HG02642 (cell line): ENCODE data around the gene ADAMTS17.

ENCODE experiments used
- ATAC-seq: cut with Tn5 transposase; IDR thresholded peaks from one replicate; pipeline ENCODE4 v1.9.1; 2021; ENCODE audit warnings: mild to moderate bottlenecking; ENCODE audit not compliant: unreplicated experiment, poor library complexity

Gene ADAMTS17

DNA sequence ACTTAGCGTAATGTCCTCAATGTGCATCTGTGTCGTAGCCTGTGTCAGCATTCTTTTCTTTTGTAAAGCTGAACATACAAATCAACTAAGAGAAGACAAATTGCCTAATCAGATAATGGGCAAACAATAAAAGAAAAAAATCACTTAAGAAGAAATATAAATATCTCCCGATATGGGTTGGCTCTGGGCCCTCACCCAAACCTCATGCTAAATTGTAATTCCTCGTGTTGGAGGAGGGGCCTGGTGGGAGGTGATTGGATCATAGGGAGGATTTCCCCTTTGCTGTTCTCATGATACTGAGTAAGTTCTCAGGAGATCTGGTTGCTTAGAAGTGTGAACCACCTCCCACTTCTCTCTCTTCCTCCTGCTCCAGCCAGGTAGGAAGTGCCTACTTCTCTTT is 323.6 kb downstream of the ADAMTS17 start:
- no peak for ATAC-seq

DNA sequence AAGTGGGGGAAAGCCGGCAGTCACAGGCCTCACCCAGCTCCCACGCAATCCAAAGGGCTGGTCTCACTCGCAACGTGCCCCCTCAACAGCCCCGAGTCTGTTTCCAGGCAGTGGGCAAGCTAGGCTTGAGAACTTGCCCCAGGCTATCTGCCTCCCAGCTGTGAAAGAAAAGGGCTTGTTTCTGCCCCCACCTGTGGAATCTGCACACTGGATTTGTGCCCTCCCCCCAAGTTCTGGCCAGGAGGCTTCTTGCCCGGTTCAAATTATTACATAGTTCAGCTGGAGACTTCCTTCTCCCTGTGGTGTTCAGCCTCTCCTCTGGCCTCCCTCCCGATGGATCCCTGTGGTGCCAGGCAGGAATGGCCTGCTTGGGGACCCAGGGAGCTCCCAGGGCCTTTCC is 324.6 kb downstream of the ADAMTS17 start:
- no peak for ATAC-seq

DNA sequence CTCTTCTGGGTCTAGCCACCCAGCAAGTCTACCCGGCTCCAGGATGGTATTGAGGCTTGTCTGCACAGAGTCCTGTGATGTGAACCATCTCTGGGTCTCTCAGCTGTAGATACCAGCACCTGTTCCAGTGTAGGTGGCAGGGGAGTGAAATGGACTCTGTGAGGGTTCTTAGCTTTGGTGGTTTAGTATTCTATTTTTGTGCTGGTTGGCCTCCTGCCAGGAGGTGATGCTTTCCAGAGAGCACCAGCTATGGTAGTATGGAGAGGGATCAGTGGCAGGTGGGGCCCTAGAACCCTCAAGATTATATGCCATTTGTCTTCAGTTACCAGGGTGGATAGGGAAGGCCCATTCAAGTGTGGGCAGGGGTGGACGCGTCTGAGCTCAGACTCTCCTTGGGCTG is 325.1 kb downstream of the ADAMTS17 start:
- no peak for ATAC-seq

DNA sequence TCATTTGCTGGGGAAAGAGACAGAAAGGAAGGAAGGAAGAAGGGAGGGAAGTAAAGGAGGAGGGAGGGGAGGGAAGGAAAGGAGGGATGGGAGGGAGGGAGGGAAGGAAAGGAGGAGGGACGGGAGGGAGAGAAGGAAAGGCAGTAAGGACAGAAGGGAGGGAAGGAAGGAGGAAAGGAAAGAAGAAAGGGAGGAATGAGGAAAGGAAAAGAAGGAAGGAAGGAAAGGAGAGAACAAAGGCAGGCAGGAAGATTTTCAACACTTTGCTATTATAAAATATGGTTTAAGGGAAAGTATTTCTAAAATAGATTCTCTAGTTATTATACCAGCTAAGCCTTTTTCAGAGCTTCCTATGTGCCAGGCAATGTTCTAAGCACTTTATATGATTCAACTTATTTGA is 330.5 kb downstream of the ADAMTS17 start:
- ATAC-seq: no peak

DNA sequence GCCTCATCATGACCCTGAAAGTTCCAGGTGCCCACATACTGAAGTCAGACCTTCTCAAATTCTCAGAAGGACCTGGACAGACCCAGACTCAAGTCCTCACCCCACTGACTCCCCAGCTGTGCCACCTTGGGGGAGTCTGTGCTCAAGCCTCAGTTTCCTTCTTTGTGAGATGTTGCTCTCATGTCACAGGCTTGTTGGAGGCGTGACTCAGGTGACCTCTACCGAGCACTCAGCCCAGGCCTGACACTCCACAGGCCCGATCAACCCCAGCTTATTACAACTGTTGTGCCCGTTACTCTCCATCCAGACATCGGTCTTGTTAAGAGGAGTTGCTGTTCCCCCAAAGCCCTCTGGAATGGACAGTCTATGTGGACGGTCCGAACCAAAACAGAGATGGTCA is 332.4 kb downstream of the ADAMTS17 start:
- no peak for ATAC-seq

DNA sequence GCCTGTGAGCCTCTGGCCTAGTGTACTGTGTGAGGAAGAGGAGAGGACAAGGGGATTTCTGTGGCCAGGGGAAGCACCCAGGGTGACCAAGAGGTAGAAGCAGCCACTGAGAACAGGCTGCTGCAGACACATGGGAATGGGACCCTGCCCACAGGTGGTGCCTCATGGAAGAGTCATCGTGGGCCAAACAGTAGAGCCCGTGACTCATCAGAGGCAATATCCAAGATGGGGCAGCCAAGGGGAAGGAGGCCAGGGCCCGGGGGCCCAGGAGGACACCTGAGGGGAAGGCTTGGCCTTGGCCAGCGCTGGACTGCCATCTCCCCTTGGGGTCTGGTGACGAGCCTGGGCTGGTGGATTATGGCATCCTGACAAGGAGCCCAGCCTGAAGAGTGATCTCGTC is 333.5 kb downstream of the ADAMTS17 start:
- no peak for ATAC-seq

DNA sequence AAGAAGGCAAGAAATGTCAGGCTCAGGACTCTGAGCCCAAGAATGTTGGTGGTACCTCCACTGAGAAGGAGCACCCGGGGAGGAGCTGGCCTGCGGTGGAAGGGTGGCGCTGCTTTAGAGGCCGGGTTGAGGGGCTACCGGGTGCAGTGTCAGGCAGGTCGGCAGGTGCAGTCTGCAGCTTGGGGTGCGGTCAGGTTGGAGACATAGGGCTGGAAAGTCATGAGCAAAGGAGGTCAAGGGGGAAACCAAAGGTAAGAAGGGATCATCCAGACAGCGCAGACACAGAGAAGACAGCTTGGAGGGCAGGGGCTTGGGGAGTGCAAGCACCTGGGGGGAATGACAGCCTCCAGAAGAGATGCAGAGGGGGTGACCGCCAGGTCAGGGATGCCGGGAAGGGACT is 334.2 kb downstream of the ADAMTS17 start:
- ATAC-seq: no peak

DNA sequence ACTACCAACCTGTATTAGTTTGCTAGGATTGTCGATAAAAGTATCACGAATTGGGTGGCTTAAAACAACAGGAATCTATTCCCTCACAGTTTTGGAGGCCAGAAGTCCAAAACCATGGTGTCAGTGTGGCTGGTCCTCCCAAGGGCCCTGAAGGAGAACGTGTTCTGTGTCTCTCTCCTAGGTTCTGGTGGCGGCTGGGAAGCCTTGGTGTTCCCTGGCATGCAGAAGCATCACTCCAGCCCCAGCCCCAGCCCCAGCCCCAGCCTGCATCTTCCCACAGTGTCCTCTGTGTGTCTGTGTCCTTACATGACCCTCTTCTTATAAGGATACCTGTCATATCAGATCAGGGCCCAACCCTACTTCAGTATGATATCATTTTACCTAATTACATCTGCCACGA is 336.1 kb downstream of the ADAMTS17 start:
- ATAC-seq: no peak

DNA sequence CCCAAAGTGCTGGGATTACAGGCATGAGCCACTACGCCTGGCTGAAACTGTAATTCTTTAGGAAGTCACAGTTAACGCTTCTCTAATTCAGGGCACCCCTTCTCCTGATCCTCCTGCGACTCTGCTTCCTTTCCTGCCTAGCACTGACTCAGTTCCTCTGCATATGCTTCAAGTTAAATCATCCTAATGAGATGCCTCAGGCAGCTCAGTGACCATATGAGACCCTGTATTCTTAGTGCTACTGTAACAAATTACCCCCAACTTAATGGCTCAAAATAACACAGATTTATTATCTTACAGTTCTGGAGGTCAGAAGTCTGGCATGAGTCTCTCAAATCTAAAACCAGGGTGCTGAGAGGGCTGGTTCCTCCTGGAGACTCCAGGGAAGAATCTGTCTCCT is 336.8 kb downstream of the ADAMTS17 start:
- ATAC-seq: no peak

DNA sequence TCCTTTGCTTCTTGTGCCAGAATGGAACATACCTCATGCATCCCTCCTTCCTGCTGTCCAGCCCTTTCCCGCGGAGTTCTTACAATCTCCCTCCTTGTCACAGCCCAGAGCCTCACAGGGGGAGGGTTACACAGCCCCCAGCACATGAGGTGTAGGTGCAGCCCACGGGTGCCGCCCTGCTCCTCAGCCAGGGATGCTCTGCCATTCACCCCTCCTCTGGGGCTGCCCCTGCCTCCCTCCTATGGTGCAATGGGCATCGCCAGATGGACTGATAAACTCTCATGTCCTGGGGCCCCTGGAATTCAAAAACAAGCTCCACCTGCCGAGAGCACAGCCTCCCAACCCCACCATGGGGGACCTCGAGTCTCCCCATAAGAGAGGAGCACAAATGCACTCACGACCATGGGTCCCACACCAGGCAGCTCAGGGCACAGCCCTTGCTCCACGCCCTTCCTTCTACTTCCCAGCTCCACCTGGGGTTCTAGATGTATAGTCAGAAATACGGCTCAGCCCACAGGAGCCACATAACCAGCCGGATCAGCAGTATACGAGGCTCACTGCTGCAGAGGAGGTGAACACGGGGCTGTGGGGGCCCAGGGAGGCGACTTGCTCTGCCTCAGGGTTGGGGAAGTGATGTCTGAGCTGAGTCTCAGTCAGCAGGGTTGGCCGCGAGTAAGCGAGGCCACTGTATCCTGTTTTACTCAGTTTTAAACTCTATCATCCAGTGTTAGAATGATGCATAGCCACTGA is 338.8 kb downstream of the ADAMTS17 start:
- no peak for ATAC-seq

DNA sequence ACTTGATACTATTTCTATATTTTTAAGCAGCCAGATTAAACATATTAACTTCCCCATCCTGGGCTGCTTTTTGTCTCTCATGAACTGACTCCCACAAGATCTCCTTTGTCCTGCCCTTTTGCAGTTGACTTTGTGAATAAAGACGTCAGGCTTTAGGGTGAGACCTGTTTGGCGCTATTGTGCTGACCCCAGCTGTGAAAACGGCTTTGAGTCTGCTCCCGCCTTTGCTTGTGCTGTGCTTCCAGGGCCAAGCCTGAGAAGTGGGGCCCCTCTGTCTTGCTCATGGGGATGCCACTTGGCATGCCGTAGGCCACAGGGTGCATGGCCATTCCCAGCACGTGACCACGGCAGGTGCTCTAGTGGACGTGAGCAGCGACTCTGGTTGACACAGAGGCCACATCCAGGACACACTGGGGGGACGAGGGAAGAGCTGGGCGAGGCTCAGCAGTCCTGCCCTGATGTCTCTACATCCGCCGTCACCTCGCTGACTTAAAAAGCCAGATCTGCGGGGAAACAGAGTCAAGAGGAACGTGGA is 339.6 kb downstream of the ADAMTS17 start:
- no peak for ATAC-seq

DNA sequence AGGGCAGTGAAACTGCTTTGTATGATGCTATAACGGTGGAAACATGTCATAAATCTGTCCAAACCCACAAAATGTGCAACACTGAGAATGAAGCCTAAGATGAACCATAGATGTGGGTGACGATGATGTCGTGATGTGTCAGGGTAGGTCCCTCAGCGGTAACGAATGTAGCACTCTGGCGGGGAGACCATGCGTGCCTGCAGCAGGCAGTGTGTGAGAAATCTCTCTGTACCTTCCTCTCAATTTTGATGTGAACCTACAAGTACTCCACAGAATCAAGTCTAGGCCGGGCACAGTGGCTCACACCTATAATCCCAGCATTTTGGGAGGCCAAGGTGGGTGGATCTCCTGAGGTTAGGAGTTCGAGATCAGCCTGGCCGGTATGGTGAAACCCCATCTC is 340.4 kb downstream of the ADAMTS17 start:
- ATAC-seq: no peak

DNA sequence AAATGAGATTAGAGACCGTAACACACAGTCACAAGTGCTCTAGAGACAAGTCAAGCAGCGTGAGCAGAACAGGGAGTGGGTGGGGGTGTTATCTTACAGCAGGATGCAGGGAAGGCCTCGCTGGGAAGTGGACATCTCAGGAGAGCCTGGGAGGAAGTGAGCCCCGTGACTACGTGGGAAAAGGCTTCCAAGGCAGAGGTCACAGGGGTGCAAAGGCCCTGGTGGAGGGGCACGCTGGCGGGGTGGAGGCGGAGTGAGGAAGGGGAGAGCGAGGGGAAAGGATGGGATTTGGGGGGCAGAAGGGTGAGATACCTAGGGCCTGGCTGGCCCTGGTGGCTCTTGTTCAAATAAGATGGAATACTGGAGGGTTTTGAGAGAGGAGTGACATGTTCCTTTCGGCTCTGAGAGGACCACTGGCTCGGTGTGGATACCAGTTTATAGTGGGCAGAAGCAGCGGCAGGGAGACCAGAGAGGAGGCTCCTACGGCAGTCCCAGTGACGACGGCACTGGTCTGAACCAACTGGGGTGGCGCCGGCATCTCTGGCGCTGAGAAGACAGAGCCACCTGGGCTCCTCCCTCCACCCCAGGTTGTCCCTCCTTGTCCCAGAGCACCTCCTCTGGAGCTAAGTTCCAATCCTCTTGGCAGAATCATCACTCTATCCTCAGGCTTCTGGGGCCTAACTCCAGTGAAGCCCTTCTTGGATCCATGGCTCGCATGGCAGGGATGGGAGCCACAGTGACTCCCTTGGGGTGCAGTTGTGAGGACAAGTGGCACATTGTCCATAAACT is 342.3 kb downstream of the ADAMTS17 start:
- no peak for ATAC-seq

DNA sequence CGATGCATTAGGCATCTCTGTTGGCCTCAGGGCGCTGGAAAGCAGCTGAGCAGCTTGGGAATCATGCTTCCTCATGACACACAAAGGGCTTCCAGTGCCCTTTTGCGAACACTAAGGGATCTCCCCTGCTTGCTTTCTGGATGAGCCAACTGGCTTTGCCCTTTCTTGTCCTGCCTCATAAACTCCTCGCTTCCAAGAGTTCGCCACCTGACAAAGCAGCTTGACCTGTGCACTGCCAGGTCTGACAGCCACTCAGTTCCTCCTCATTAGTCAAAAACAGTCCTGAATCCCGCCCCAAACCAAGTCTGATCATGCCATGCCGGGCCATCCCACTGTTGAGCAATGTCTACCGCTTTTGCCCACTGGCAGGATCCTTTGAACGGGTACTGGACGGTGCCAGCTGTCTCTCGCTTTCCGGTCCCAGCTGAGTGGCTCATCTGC is 343.1 kb downstream of the ADAMTS17 start:
- no peak for ATAC-seq

DNA sequence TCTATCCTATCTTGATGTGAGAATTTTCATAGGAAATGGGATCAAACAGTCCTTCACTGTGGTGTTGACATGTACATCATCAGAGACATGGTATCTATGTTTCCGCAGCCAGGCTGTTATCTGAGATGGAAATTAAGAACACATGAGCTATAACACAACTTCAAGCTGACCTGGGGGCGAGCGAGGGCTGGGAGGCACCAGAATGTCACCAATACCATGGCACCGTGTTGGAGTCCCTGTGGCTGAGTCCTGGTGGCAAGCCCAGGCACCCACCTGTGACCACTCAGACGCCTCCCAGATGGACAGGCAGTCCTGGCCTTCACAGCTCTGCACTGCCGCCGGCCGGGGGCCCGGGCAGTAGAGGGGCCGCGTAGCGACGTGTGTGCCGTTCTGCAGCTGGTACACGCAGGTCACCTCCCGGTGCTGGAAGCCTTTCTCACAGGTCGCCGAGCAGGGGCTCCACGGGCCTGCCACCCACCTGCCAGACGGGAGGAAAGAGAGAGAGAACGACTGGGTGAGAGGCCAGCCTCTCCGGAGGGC is 344.6 kb downstream of the ADAMTS17 start:
- no peak for ATAC-seq

DNA sequence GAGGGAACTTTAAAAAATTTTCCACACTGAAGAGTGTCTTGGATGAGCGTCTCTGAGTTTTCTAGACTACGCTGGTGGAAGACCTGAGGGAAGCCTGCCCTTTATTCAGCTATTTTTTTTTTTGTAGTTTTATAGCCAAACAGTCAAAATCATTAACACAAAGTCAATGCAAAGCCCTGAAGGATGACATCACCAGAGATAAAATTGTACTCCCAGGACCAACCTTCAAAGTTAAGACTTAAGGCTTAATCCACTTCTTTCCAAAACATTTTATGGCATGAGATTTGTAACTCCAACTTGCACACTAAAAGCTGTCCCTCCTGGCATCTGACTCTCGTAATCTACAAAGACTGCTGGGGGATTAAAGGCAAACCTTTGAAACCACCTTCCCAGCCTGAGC is 345.1 kb downstream of the ADAMTS17 start:
- ATAC-seq: no peak

DNA sequence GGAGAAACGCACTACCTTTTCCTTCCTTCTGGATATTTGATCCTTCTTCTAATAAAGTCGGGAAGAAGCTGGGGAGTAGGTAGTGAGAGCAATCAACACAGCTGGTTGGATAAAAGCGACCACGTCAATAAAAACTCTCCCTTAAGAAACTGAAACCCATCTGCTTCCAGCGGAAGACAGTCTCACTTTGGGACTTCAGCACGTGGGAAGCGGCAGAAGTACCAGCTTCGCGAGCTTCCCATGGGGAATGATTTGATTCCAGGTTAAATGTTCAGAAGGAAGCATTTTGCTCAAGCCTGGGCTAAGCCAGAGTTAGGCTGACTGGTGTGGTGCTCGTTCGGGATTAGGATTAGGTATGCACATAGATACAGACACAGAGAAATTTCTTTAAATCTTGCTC is 346.2 kb downstream of the ADAMTS17 start:
- no peak for ATAC-seq

DNA sequence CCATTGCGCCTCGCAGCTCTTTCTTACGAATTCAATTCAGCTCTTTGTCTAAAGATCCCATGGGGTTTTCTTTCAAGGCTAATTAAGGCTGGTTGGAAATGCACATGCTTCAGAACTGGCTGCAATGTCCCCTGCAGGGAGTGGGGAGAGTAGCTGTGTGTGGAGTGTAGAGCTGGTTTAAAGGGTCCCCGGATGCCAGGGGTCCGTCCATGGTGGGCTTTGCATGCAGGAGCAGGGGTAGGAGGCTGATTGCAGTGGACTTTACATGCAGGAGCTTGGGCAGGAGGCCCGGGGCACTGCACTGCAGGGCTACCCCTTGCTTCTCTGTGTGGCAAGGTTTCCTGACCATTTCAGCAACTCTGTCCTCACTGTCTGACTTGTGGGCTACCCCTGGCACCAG is 346.9 kb downstream of the ADAMTS17 start:
- ATAC-seq: no peak

DNA sequence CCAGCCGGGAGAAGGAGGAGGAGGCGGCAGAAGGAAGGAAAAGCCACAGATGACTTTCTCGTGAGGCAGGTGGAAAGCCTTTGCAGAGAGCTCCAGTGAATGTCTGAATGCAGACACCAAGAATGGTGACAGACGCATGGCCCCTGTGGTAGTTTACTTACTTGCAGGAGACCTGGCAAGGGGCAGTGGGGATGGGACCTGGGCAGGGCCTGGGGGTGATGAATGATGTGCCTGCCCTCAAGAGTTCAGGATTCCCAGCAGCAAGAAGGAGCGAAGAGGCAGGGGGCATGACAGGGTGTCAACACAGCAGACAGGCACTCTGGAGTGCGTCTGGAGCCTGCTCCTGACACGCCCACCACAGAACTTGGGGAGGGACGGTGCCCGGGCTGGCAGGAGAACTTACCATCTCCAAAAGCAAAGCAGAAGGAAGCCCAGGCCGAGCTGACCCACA is 348.1 kb downstream of the ADAMTS17 start:
- ATAC-seq: no peak

DNA sequence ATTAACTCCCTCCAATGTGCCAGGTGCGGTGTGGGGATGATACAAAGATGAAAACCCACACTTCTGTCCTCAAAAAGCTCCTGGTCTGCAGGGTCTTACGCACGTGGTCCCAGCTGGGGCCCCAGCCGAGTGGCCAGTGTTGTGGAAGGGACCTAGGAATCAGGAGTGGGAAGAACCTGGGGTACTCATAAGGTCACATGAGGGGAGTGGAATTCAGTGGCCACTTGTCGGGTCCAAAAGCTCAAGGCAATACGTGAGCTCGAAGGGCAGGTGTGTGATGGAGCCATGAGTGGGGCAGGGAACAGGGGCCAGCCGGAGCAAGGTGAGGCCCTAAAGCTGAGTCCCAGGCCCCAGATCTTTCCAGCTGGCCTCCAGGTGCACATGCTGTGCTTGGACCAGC is 348.5 kb downstream of the ADAMTS17 start:
- no peak for ATAC-seq

DNA sequence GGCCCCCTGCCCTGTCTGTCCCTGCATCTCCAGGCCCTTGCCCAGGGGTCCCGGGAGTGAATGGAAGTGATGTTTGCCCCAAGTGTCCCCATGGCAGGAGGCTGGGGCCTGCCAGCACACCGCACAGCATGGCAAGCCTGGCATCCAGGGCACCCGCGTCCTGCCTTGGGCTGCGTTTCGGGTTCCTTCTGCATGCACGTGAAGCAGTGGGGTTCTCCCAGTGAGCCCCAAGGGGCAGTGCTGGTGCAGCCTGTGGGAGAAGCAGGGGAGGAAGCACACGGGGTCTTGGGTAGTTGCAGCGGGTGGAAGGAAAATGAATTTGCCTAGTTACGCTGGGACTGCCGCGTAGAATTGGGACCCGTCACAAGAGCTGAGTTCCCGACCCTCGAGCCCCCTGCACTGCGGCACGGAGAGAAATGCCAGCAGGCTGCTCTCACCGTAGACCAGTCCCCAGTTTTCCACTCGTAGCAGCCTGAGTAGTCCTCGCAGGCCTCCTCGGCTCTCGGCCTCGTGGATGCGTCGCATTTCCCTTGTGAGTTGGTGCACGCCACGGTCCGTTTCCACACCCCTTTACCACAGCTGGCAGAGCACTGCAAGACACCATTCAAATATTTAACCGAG is 349.1 kb downstream of the ADAMTS17 start:
- ATAC-seq: no peak
